ENCODE results near the gene SP7. TPM values are rescaled to one million over a fixed set of nuclear protein-coding genes. Genes with fewer than 3 reads are reported as not detected.
A peak's percentile ranks its signal among the peaks of the same experiment; 100 is the strongest.

SP7 gene
- total RNA-seq, 1 donor from 2014 or later = 0.27 TPM

- Mint-ChIP-seq H3K27me3 (ENCODE audit: low read depth) (no peaks in the 10 kb centered on the region), H3K9me3 (no peaks in the 10 kb centered on the region), H3K27ac (no peak overlapping the region), H3K4me1 (no peaks in the 10 kb centered on the region), H3K36me3 (peaks cover 14% of the 10 kb centered on the region), H3K4me3 (no peak overlapping the region)
- TF ChIP-seq, protein P1, sequence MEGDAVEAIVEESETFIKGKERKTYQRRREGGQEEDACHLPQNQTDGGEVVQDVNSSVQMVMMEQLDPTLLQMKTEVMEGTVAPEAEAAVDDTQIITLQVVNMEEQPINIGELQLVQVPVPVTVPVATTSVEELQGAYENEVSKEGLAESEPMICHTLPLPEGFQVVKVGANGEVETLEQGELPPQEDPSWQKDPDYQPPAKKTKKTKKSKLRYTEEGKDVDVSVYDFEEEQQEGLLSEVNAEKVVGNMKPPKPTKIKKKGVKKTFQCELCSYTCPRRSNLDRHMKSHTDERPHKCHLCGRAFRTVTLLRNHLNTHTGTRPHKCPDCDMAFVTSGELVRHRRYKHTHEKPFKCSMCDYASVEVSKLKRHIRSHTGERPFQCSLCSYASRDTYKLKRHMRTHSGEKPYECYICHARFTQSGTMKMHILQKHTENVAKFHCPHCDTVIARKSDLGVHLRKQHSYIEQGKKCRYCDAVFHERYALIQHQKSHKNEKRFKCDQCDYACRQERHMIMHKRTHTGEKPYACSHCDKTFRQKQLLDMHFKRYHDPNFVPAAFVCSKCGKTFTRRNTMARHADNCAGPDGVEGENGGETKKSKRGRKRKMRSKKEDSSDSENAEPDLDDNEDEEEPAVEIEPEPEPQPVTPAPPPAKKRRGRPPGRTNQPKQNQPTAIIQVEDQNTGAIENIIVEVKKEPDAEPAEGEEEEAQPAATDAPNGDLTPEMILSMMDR (IDR thresholded peaks at IDR 0.05; ENCODE audit: unreplicated experiment) = no peak
- no peak for DNase-seq (ENCODE audit: low spot score in 2 of 2, unreplicated experiment in 2 of 2)
These were observed 47.8 kb downstream of the SP7 start for GRCh38 chr12:53288322-53288721.

DNA sequence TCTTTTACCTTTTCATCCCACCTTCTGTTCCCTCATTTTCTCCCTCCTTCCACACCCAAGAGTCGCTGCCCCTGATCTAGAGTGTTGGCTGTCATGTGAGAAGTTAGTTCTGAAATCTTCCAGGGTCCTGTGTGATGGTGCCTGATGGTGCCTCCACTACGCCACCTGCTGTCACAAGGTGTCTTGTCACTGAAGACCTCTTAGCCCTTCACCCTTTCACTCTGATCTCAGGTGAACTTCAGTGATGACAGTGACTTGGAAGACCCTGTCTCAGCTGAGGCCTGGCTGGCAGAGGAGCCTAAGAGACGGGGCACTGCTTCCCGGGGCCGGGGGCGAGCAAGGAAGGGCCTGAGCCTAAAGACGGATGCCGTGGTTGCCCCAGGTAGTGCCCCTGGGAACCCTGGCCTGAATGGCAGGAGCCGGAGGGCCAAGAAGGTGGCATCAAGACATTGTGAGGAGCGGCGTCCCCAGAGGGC lies 48.4 kb downstream of the SP7 start:
- no peaks in the 10 kb centered on the region for H3K27me3 Mint-ChIP-seq (ENCODE audit: low read depth)
- H3K36me3 Mint-ChIP-seq = peaks cover 16% of the 10 kb centered on the region
- TF ChIP-seq, protein P1 (IDR thresholded peaks at IDR 0.05; ENCODE audit: unreplicated experiment) = peak; percentile 51
- no peak overlapping the region for H3K27ac Mint-ChIP-seq
- no peaks in the 10 kb centered on the region for H3K4me1 Mint-ChIP-seq
- no peak overlapping the region for H3K4me3 Mint-ChIP-seq
- peak in 1 of 2 experiments; percentile 53 for DNase-seq (ENCODE audit: low spot score in 2 of 2, unreplicated experiment in 2 of 2)
- no peaks in the 10 kb centered on the region for H3K9me3 Mint-ChIP-seq

GRCh38 chr12:53286448-53286847 lies 49.7 kb downstream of the SP7 start:
- H3K9me3 Mint-ChIP-seq = no peaks in the 10 kb centered on the region
- no peaks in the 10 kb centered on the region for H3K4me1 Mint-ChIP-seq
- peaks cover 14% of the 10 kb centered on the region for H3K36me3 Mint-ChIP-seq
- TF ChIP-seq, protein P1 (IDR thresholded peaks at IDR 0.05; ENCODE audit: unreplicated experiment) = no peak
- H3K4me3 Mint-ChIP-seq = no peak overlapping the region
- H3K27ac Mint-ChIP-seq = no peak overlapping the region
- no peak for DNase-seq (ENCODE audit: low spot score in 2 of 2, unreplicated experiment in 2 of 2)
- H3K27me3 Mint-ChIP-seq (ENCODE audit: low read depth) = no peaks in the 10 kb centered on the region

- Mint-ChIP-seq H3K4me1 (no peaks in the 10 kb centered on the region), H3K9me3 (no peaks in the 10 kb centered on the region), H3K36me3 (peaks cover 14% of the 10 kb centered on the region), H3K27ac (no peak overlapping the region), H3K27me3 (ENCODE audit: low read depth) (no peaks in the 10 kb centered on the region), H3K4me3 (no peak overlapping the region)
- TF ChIP-seq, protein P1 (IDR thresholded peaks at IDR 0.05; ENCODE audit: unreplicated experiment) = no peak
- DNase-seq (ENCODE audit: low spot score in 2 of 2, unreplicated experiment in 2 of 2) = no peak
These were observed 56.2 kb downstream of the SP7 start for GRCh38 chr12:53279888-53280498.

DNA sequence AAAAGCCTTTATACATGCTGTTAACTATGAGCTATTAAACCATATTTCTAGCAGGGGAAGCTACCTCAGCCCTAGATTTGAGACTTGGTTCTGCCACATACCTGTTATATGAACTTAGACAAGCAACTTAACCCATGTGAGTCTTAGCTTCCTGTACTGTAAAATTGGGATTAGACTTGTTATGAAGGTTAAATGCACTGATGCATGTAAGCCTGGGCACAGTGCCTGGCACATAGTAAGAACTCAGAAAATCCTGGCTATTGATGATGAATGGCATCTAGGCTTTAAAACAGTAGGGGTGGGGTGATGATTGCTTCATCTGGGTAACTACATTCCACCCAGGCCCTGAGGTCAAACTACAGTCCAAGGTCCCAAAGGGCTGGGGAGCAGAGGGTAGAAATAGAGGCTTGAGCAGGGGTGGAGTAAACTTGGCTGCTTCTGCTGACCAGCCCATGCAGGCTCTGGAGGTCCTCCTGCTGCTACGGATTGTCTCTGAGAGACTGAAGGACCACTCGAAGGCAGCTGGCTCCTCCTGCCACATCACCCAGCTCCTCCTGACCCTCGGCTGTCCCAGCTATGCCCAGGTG lies 56.8 kb downstream of the SP7 start:
- TF ChIP-seq, protein P1 (IDR thresholded peaks at IDR 0.05; ENCODE audit: unreplicated experiment) = no peak
- H3K27ac Mint-ChIP-seq = no peak overlapping the region
- no peaks in the 10 kb centered on the region for H3K27me3 Mint-ChIP-seq (ENCODE audit: low read depth)
- DNase-seq (ENCODE audit: low spot score in 2 of 2, unreplicated experiment in 2 of 2) = no peak
- peaks cover 14% of the 10 kb centered on the region for H3K36me3 Mint-ChIP-seq
- H3K4me1 Mint-ChIP-seq = no peaks in the 10 kb centered on the region
- H3K9me3 Mint-ChIP-seq = no peaks in the 10 kb centered on the region
- H3K4me3 Mint-ChIP-seq = no peak overlapping the region

Measured in mesothelial cell of epicardium (in vitro differentiated cells).